Measurements from ENCODE around the gene RHBDD1. TPM values are rescaled to one million over a fixed set of nuclear protein-coding genes. Genes with fewer than 3 reads are reported as not detected.
A peak's percentile ranks its signal among the peaks of the same experiment; 100 is the strongest.
"Not testable (repeated sequence)": the region's sequence is repeated elsewhere in the genome, so short reads cannot be mapped to it uniquely, and the experiment has no call there.

RHBDD1 gene
- total RNA-seq, 1 donor from 2014 or later = 21.9 TPM

GRCh38 chr2:226829721-226830631 lies 5.9 kb upstream of the RHBDD1 start:
- Mint-ChIP-seq H3K4me1 (ENCODE audit: unreplicated experiment) (no peaks in the 10 kb centered on the region), H3K27ac (ENCODE audit: unreplicated experiment) (no peak overlapping the region), H3K9me3 (ENCODE audit: unreplicated experiment) (no peaks in the 10 kb centered on the region), H3K4me3 (ENCODE audit: unreplicated experiment) (no peak overlapping the region), H3K27me3 (ENCODE audit: unreplicated experiment) (no peaks in the 10 kb centered on the region), H3K36me3 (ENCODE audit: low read depth, unreplicated experiment) (no peaks in the 10 kb centered on the region)
- no peak for DNase-seq (ENCODE audit: low spot score)
- TF ChIP-seq, protein P1, sequence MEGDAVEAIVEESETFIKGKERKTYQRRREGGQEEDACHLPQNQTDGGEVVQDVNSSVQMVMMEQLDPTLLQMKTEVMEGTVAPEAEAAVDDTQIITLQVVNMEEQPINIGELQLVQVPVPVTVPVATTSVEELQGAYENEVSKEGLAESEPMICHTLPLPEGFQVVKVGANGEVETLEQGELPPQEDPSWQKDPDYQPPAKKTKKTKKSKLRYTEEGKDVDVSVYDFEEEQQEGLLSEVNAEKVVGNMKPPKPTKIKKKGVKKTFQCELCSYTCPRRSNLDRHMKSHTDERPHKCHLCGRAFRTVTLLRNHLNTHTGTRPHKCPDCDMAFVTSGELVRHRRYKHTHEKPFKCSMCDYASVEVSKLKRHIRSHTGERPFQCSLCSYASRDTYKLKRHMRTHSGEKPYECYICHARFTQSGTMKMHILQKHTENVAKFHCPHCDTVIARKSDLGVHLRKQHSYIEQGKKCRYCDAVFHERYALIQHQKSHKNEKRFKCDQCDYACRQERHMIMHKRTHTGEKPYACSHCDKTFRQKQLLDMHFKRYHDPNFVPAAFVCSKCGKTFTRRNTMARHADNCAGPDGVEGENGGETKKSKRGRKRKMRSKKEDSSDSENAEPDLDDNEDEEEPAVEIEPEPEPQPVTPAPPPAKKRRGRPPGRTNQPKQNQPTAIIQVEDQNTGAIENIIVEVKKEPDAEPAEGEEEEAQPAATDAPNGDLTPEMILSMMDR (IDR thresholded peaks at IDR 0.05; ENCODE audit: unreplicated experiment) = no peak

DNA sequence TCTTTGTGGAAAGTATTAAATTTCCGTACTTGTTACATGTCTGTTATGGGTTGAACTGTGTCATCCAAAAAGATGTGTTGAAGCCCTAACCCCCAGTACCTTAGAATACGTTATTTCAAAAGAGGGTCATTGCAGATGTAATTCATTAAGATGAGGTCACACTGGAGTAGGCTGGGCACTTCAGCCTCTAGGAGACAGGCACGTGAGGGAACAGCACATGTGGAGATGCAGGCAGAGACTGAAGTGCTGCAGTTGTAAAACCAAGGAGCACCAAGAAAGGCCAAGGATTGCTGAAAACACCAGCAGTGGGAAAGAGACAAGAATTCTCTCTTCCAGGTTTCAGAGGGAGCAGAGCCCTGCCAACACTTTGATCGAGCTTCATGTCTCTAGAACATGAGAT lies 4.6 kb upstream of the RHBDD1 start:
- no peaks in the 10 kb centered on the region for H3K36me3 Mint-ChIP-seq (ENCODE audit: low read depth, unreplicated experiment)
- no peaks in the 10 kb centered on the region for H3K27me3 Mint-ChIP-seq (ENCODE audit: unreplicated experiment)
- H3K27ac Mint-ChIP-seq (ENCODE audit: unreplicated experiment) = no peak overlapping the region
- H3K4me1 Mint-ChIP-seq (ENCODE audit: unreplicated experiment) = peaks cover 2% of the 10 kb centered on the region
- H3K9me3 Mint-ChIP-seq (ENCODE audit: unreplicated experiment) = no peaks in the 10 kb centered on the region
- no peak overlapping the region for H3K4me3 Mint-ChIP-seq (ENCODE audit: unreplicated experiment)
- TF ChIP-seq, protein P1 (IDR thresholded peaks at IDR 0.05; ENCODE audit: unreplicated experiment) = no peak
- no peak for DNase-seq (ENCODE audit: low spot score)

- Mint-ChIP-seq H3K27ac (ENCODE audit: unreplicated experiment) (no peak overlapping the region), H3K36me3 (ENCODE audit: low read depth, unreplicated experiment) (no peaks in the 10 kb centered on the region), H3K4me3 (ENCODE audit: unreplicated experiment) (no peak overlapping the region), H3K4me1 (ENCODE audit: unreplicated experiment) (peaks cover 7% of the 10 kb centered on the region), H3K9me3 (ENCODE audit: unreplicated experiment) (no peaks in the 10 kb centered on the region), H3K27me3 (ENCODE audit: unreplicated experiment) (no peaks in the 10 kb centered on the region)
- DNase-seq (ENCODE audit: low spot score) = no peak
- TF ChIP-seq, protein P1 (IDR thresholded peaks at IDR 0.05; ENCODE audit: unreplicated experiment) = no peak
These were observed 3.8 kb upstream of the RHBDD1 start for GRCh38 chr2:226832061-226832460.

DNA sequence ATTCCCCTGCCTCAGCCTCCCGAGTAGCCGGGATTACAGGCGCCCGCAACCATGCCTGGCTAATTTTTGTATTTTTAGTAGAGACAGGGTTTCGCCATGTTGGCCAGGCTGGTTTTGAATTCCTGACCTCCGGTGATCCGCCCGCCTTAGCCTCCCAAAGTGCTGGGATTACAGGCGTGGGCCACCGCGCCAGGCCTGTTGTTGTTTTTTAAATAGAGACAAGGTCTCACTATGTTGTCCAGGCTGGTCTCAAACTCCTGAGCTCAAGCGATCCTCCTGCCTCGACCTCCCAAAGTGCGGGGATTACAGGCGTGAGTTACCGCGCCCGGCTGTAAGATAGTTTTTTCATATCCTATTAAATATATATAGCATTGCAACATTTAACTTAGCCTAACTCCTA lies 974 bp upstream of the RHBDD1 start:
- peak overlapping the region; percentile 48 for H3K27ac Mint-ChIP-seq (ENCODE audit: unreplicated experiment)
- DNase-seq (ENCODE audit: low spot score); H3K36me3 Mint-ChIP-seq (ENCODE audit: low read depth, unreplicated experiment); H3K9me3 Mint-ChIP-seq (ENCODE audit: unreplicated experiment); H3K27me3 Mint-ChIP-seq (ENCODE audit: unreplicated experiment); H3K4me1 Mint-ChIP-seq (ENCODE audit: unreplicated experiment): not testable (repeated sequence)
- H3K4me3 Mint-ChIP-seq (ENCODE audit: unreplicated experiment) = peak overlapping the region; percentile 59

DNA sequence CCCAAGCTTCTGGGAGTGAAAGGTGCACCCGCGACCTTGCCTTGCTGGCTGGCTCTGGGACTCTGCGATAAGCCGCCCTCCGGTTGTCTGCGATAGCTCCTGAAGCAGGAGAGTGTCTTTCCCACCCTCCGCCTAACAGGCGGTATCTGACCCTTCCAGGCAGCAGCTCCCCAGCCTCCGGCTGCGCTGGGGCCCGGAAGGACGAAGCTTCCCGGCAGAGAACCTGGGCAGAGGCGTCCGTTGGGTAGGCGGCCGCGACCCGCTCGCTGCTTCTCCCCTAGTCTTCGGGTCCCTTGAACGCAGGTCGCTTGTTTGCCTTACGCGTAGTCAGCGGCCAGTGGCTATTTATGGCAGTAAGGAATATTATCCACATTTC lies 446 bp upstream of the RHBDD1 start:
- TF ChIP-seq, protein P1 (IDR thresholded peaks at IDR 0.05; ENCODE audit: unreplicated experiment) = no peak
- H3K4me3 Mint-ChIP-seq (ENCODE audit: unreplicated experiment) = peak overlapping the region; percentile 94
- peak overlapping the region; percentile 97 for H3K27ac Mint-ChIP-seq (ENCODE audit: unreplicated experiment)
- peak; percentile 66 for DNase-seq (ENCODE audit: low spot score)
- H3K9me3 Mint-ChIP-seq (ENCODE audit: unreplicated experiment) = no peaks in the 10 kb centered on the region
- H3K36me3 Mint-ChIP-seq (ENCODE audit: low read depth, unreplicated experiment) = no peaks in the 10 kb centered on the region
- H3K4me1 Mint-ChIP-seq (ENCODE audit: unreplicated experiment) = peaks cover 9% of the 10 kb centered on the region
- no peaks in the 10 kb centered on the region for H3K27me3 Mint-ChIP-seq (ENCODE audit: unreplicated experiment)
